GM12878 (cell line): ENCODE measurements around the gene LY6G5C. TPM values are rescaled to one million over a fixed set of nuclear protein-coding genes. Genes with fewer than 3 reads are reported as not detected.

ENCODE experiments used
- ATAC-seq: fragments of 200-7000 bp; cut with Tn5 transposase; 3 replicates; pipeline ENCODE4 v1.9.1; 2020; ENCODE audit warnings: mild to moderate bottlenecking, moderate library complexity
- BruUV-seq: library from RNA; stranded (reverse); fragments of 400-500 nt; replicated peaks from 2 replicates; lab custom pipeline; 2021; lab: Mats Ljungman, UMichigan
- CTCF ChIA-PET: fragments of 300-600 bp; sonication (Branson Sonifier 250); formaldehyde crosslinking; extraction: SDS; loops from one replicate; lab custom pipeline; 2021; ENCODE audit warnings: inconsistent platforms; lab: Yijun Ruan, JAX
- POLR2A ChIA-PET: fragments of 350-600 bp; formaldehyde crosslinking; extraction: SDS; loops from one replicate; lab custom pipeline; 2021; ENCODE audit warnings: inconsistent platforms; lab: Charles Lee
- RAD21 ChIA-PET: fragments of 300-600 bp; sonication (Branson Sonifier 250); formaldehyde crosslinking; loops from one replicate; lab custom pipeline; 2023; ENCODE audit warnings: antibody characterized with exemption; ENCODE audit not compliant: unreplicated experiment; lab: Charles Lee
- SMC1A ChIA-PET: fragments of 300-600 bp; sonication (Branson Sonifier 250); formaldehyde crosslinking; loops from one replicate; lab custom pipeline; 2023; ENCODE audit not compliant: unreplicated experiment, uncharacterized antibody; lab: Charles Lee
- DNase-seq: peaks from one replicate; pipeline ENCODE4 v3.0.0-alpha.2; 2011; ENCODE audit warnings: low read depth, low spot score
- FAIRE-seq: peaks from 3 replicates; lab custom pipeline; 2011; peaks lifted over from hg19 to GRCh38; lab: Jason Lieb, UNC
- H2AFZ ChIP-seq: 2 replicates; pipeline ENCODE4 v1.6.0; 2011; ENCODE audit warnings: low read depth, low read length, control low read depth; ENCODE audit not compliant: control insufficient read depth
- H3K27ac ChIP-seq: 2 replicates; pipeline ENCODE4 v1.5.1; 2011; ENCODE audit warnings: control low read depth; ENCODE audit not compliant: control insufficient read depth, insufficient read depth
- H3K27me3 ChIP-seq, 2 experiments: replicated peaks in 1 of 2; 2 replicates each; pipeline versions ENCODE4 v1.6.0 to v1.6.1; 2011; ENCODE audit warnings: low read length in 1 of 2; ENCODE audit not compliant: control insufficient read depth in 2 of 2, insufficient read depth in 2 of 2
- H3K36me3 ChIP-seq, 2 experiments: 2 replicates each; pipeline ENCODE4 v1.5.1; 2011; ENCODE audit warnings: low read length in 1 of 2; ENCODE audit not compliant: control insufficient read depth in 2 of 2, insufficient read depth in 2 of 2
- H3K4me1 ChIP-seq: 2 replicates; pipeline ENCODE4 v1.6.1; 2011; ENCODE audit warnings: mild to moderate bottlenecking, low read length, moderate library complexity, mixed read lengths; ENCODE audit not compliant: control insufficient read depth, insufficient read depth
- H3K4me2 ChIP-seq: 2 replicates; pipeline ENCODE4 v1.6.0; 2011; ENCODE audit warnings: control low read depth; ENCODE audit not compliant: control insufficient read depth, insufficient read depth
- H3K4me3 ChIP-seq: fragments of 200-600 bp; sonication (generic); 2 replicates; pipeline ENCODE4 v1.5.1; 2016
- H3K79me2 ChIP-seq: 2 replicates; pipeline ENCODE4 v1.6.0; 2011; ENCODE audit warnings: low read length; ENCODE audit not compliant: control insufficient read depth, insufficient read depth
- H3K9ac ChIP-seq: 2 replicates; pipeline ENCODE4 v1.8.0; 2011; ENCODE audit warnings: low read length, control low read depth, mixed read lengths; ENCODE audit not compliant: control insufficient read depth, insufficient read depth
- H3K9me3 ChIP-seq: replicated peaks from 3 replicates; pipeline ENCODE4 v1.5.1; 2011; ENCODE audit warnings: mild to moderate bottlenecking, low read length; ENCODE audit not compliant: control insufficient read depth, insufficient read depth
- H4K20me1 ChIP-seq: 2 replicates; pipeline ENCODE4 v1.6.0; 2011; ENCODE audit not compliant: control insufficient read depth, insufficient read depth
- POLR2A ChIP-seq: IDR thresholded peaks from 2 replicates; pipeline ENCODE4 v1.6.1; 2011; ENCODE audit warnings: low read depth, mild to moderate bottlenecking, low read length
- RBBP5 ChIP-seq: fragments of 200-600 bp; sonication (generic); conservative IDR thresholded peaks from 2 replicates; pipeline ENCODE4 v1.6.1; 2016
- YBX1 ChIP-seq: fragments of 450-650 bp; IDR thresholded peaks from 2 replicates; pipeline ENCODE4 v1.6.1; 2016; ENCODE audit warnings: antibody characterized with exemption
- ZSCAN29 ChIP-seq: fragments of 450-650 bp; IDR thresholded peaks from 2 replicates; pipeline ENCODE4 v1.6.1; 2017; ENCODE audit warnings: mild to moderate bottlenecking, moderate library complexity
- WGBS: methylation state at CpG from one replicate; pipeline ENCODE4 v1.1.6; 2016; ENCODE audit warnings: low lambda C conversion rate; ENCODE audit not compliant: insufficient replicate concordance, insufficient coverage; ENCODE audit errors: missing lambda C conversion rate; 5-methylcytosine and 5-hydroxymethylcytosine counted together
- in situ Hi-C: fragments of 300-500 bp; cut with MboI; formaldehyde crosslinking; loops from 9 replicates; pipeline ENCODE4 v1.14.3; 2018; ENCODE audit warnings: mixed read lengths
- intact Hi-C: fragments of 100-400 bp; cut with micrococcal nuclease; formaldehyde crosslinking; loops from one replicate; pipeline ENCODE4 v1.14.2; 2022; ENCODE audit not compliant: unreplicated experiment
- polyA plus RNA-seq, 11 experiments: library from polyadenylated mRNA; depleted of rRNA in 4 of 11; unstranded in 6 of 11; stranded (reverse) in 5 of 11; fragments of >200 nt; fragmentation: Nextera tagmentation in 4 of 11; fragmentation: Illumina TruSeq in 1 of 11; extraction: Ambion mirVana in 4 of 11; extraction: Trizol in 1 of 11; gene quantifications; 1 replicate in 1 of 11; 2 replicates in 10 of 11; pipeline versions ENCODE4 v1.2.1 to v1.2.3, GENCODE V29; 2011 to 2016; ENCODE audit warnings: inconsistent platforms in 2 of 11, missing spikeins in 2 of 11, low read depth in 1 of 11
- total RNA-seq, 4 experiments: library from RNA; depleted of rRNA in 3 of 4; stranded (reverse); fragments of >200 nt in 3 of 4; fragmentation: Illumina TruSeq in 1 of 4; extraction: Trizol in 1 of 4; gene quantifications; 2 replicates each; pipeline versions ENCODE4 v1.2.1 to v1.2.3, GENCODE V29; 2013 to 2021

The LY6G5C gene
- total and polyA plus RNA-seq, 10 of the 15 experiments (the other 5 are each of a cell fraction or from before 2014, with no cell fraction given): 0.76 to 6.1 (median 1.7) TPM

DNA sequence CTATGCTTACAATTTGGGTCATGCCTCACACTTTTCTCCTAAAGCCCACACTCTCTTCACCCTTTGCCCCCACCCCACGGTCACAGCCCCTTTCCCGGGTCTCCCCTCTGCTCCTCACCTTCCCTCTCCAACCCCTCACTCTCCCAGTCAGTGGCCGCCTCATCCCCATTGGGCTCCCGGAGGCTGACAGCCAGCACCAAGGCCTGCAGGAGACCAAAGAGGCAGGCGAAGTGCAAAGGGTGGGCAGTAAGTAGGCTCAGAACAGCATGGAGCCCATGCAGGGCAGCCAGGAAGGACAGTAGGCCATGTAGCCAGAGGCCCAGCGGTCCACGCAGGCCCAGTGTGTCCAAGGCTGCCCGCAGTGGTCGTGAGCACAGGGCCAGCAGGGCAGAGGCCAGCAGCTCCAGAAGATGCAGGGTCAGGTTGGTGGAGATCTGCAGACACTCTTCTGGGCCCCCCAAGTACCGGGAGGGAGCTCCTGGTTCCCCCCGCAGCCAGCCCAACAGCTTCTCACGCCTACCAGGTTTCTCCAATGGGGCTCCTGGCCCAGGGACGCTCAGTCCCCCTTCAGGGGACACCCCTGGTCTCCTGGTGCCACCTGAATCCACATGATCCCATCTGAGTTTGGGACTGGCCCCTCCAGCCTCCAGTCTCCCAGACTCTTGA is 21.8 kb downstream of the LY6G5C start:
- Histone ChIP-seq H3K4me3 (peak overlapping the region; percentile 79), H3K27ac (peak overlapping the region; percentile 94), H3K27me3 (no peaks in the 10 kb centered on the region), H4K20me1 (no peaks in the 10 kb centered on the region), H3K4me1 (peaks cover 42% of the 10 kb centered on the region), H3K9ac (peak overlapping the region; percentile 95), H3K4me2 (peak overlapping the region; percentile 99), H3K36me3 (peaks cover 0 to 12% of the 10 kb centered on the region in 2 experiments), H3K79me2 (peaks cover 51% of the 10 kb centered on the region), H3K9me3 (no peaks in the 10 kb centered on the region; the same call in 2 of the 3 replicates), H2AFZ (no peak overlapping the region)
- intact Hi-C loops (no loop called here), in situ Hi-C loops (no loop called here)
- WGBS: 70% methylated on average over 13 of the region's 13 CpGs
- no TSS peak for BruUV-seq
- TF ChIP-seq POLR2A (peak; percentile 48), ZSCAN29 (no peak), RBBP5 (no peak), YBX1 (no peak)
- ATAC-seq (no peak), FAIRE-seq (no peak), DNase-seq (no peak)
- RAD21 ChIA-PET: interaction anchor here (1.2 to 1.6 kb wide), 2 partner anchors 80 to 108 kb away, joined by 3 to 6 read pairs; partner anchors contain the start of gene MSH5
- SMC1A ChIA-PET: no interaction called here
- POLR2A ChIA-PET: interaction anchor here (0.6 to 0.8 kb wide), 6 partner anchors 37 to 171 kb away, joined by 3 to 6 read pairs (median 4); partner anchors contain the start of gene NFKBIL1
- CTCF ChIA-PET: no interaction called here

DNA sequence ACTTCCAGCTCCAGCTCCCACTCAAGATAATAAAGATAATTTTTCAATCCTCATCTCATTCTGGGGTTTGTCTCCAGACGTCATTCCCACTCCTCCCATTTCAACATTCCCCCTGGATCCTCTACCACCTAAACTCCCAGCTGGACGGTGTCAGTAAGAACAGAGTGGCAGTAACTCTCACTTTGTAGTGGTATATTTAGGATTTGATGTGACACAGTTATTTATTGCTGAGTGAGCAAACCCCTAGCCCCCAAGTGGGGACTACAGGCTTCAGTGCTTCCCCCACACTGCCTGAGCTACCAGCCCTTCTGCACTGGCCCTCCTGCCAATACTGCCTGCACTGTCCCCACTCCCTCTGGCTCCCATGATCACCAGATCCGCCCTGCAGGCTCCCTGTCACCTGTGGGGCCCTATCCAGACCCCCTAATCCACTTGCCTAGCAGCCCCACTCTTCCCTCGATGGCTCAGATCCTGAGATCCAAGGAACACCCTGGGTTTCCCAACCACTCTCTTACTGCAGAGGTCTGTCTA is 22.6 kb downstream of the LY6G5C start:
- DNase-seq: no peak
- POLR2A ChIA-PET: interaction anchor here (0.7 to 1.4 kb wide), 3 partner anchors 8 to 80 kb away, joined by 3 to 4 read pairs (median 3); partner anchors contain the start of gene LY6G5B
- no peak overlapping the region for H2AFZ ChIP-seq
- peaks cover 33% of the 10 kb centered on the region for H3K4me1 ChIP-seq
- SMC1A ChIA-PET: interaction anchor here (0.6 to 1.0 kb wide), 2 partner anchors 161 to 172 kb away, joined by 3 read pairs; no protein-coding TSS in a partner anchor
- H3K79me2 ChIP-seq: peaks cover 48% of the 10 kb centered on the region
- H3K9me3 ChIP-seq: no peaks in the 10 kb centered on the region; the same call in 2 of the 3 replicates
- BruUV-seq: no TSS peak
- no peaks in the 10 kb centered on the region for H3K27me3 ChIP-seq
- intact Hi-C loops (no loop called here), in situ Hi-C loops (no loop called here)
- H3K27ac ChIP-seq: no peak overlapping the region
- CTCF ChIA-PET: interaction anchor here (0.7 to 1.8 kb wide), 2 partner anchors 107 to 225 kb away, joined by 3 to 5 read pairs; no protein-coding TSS in a partner anchor
- no peak for ATAC-seq
- 81% methylated on average over 4 of the region's 4 CpGs for WGBS
- no peaks in the 10 kb centered on the region for H4K20me1 ChIP-seq
- no peak for TF ChIP-seq YBX1
- H3K36me3 ChIP-seq: peaks cover 0 to 6% of the 10 kb centered on the region in 2 experiments; a peak in 3 of 4 replicates
- H3K4me2 ChIP-seq: peak overlapping the region; percentile 99
- peak overlapping the region; percentile 79; the same call in 1 of the 2 replicates for H3K4me3 ChIP-seq
- no peak for FAIRE-seq
- RAD21 ChIA-PET: interaction anchor here (1.2 kb wide), 1 partner anchor 81 kb away, joined by 3 read pairs; the partner anchor contains the start of gene MSH5
- H3K9ac ChIP-seq: peak overlapping the region; percentile 95
